Natural killer cell (primary cell): ENCODE measurements around the gene NLRP3. TPM values are rescaled to one million over a fixed set of nuclear protein-coding genes. Genes with fewer than 3 reads are reported as not detected.

Source experiments
- ATAC-seq, 3 donors: fragments of 150-1000 bp in 2 of 3; fragments of 200-7000 bp in 1 of 3; cut with Tn5 transposase; 1 replicate in 1 of 3; 2 replicates in 2 of 3; pipeline ENCODE4 v1.10.0; 2021; ENCODE audit warnings: mild to moderate bottlenecking in 2 of 3, moderate library complexity in 2 of 3
- DNase-seq, 2 donors: peaks; one replicate each; pipeline versions ENCODE4 v3.0.0 to v3.0.0-alpha.2; 2013 to 2021; ENCODE audit warnings: mixed read lengths in 1 of 2
- H3K27ac ChIP-seq: one replicate; pipeline ENCODE4 v1.5.1; 2013; ENCODE audit warnings: mild to moderate bottlenecking, low read length
- H3K27me3 ChIP-seq: one replicate; pipeline ENCODE4 v1.6.1; 2013; ENCODE audit warnings: low read length; ENCODE audit not compliant: control insufficient read depth, insufficient read depth
- H3K36me3 ChIP-seq: one replicate; pipeline ENCODE4 v1.6.1; 2013; ENCODE audit warnings: low read length; ENCODE audit not compliant: control insufficient read depth, insufficient read depth
- H3K4me1 ChIP-seq: one replicate; pipeline ENCODE4 v1.6.1; 2013; ENCODE audit warnings: low read length; ENCODE audit not compliant: control insufficient read depth, insufficient read depth
- H3K4me3 ChIP-seq: one replicate; pipeline ENCODE4 v1.5.1; 2013; ENCODE audit warnings: low read length
- H3K9me3 ChIP-seq: one replicate; pipeline ENCODE4 v1.6.1; 2013; ENCODE audit warnings: low read length; ENCODE audit not compliant: control insufficient read depth, insufficient read depth
- H3K27ac Mint-ChIP-seq, 2 donors: one replicate each; pipeline ENCODE4 v1.8.0; 2022; ENCODE audit warnings: mild to moderate bottlenecking in 2 of 2, mixed read lengths in 2 of 2, moderate library complexity in 1 of 2
- H3K27me3 Mint-ChIP-seq, 2 donors: one replicate each; pipeline ENCODE4 v1.8.0; 2022; ENCODE audit warnings: low read depth in 2 of 2, mixed read lengths in 2 of 2
- H3K36me3 Mint-ChIP-seq: one replicate; pipeline ENCODE4 v1.8.0; 2022; ENCODE audit warnings: mixed read lengths
- H3K4me1 Mint-ChIP-seq, 2 donors: one replicate each; pipeline ENCODE4 v1.8.0; 2022; ENCODE audit warnings: mixed read lengths in 2 of 2
- H3K4me3 Mint-ChIP-seq: one replicate; pipeline ENCODE4 v1.8.0; 2022; ENCODE audit warnings: mild to moderate bottlenecking, moderate library complexity, mixed read lengths
- H3K9me3 Mint-ChIP-seq, 2 donors: one replicate each; pipeline ENCODE4 v1.8.0; 2022; ENCODE audit warnings: mixed read lengths in 2 of 2
- WGBS: methylation state at CpG from one replicate; pipeline ENCODE4 v1.1.7; 2013; ENCODE audit warnings: missing lambda C conversion rate; ENCODE audit not compliant: insufficient coverage; 5-methylcytosine and 5-hydroxymethylcytosine counted together
- intact Hi-C: fragments of 100-400 bp; cut with micrococcal nuclease; formaldehyde crosslinking; loops from one replicate; pipeline ENCODE4 v1.14.2; 2022
- total RNA-seq, 4 donors: library from RNA; stranded (reverse); fragments of 120-200 nt in 1 of 4; gene quantifications; one replicate each; pipeline versions ENCODE4 v1.2.3 to v1.2.4, GENCODE V29; 2013 to 2022
- TF ChIP-seq, protein P1 (sequence below): fragments of 200-600 bp; IDR thresholded peaks from one replicate; pipeline ENCODE4 v1.8.0; 2022; ENCODE audit warnings: antibody characterized with exemption

The NLRP3 gene
- total RNA-seq, 3 donors from 2014 or later (not counting 1 experiment from before 2014, with no cell fraction given): 11.3 to 34.1 (median 11.7) TPM

- no peaks in the 10 kb centered on the region for H3K9me3 Mint-ChIP-seq
- TF ChIP-seq, protein P1, sequence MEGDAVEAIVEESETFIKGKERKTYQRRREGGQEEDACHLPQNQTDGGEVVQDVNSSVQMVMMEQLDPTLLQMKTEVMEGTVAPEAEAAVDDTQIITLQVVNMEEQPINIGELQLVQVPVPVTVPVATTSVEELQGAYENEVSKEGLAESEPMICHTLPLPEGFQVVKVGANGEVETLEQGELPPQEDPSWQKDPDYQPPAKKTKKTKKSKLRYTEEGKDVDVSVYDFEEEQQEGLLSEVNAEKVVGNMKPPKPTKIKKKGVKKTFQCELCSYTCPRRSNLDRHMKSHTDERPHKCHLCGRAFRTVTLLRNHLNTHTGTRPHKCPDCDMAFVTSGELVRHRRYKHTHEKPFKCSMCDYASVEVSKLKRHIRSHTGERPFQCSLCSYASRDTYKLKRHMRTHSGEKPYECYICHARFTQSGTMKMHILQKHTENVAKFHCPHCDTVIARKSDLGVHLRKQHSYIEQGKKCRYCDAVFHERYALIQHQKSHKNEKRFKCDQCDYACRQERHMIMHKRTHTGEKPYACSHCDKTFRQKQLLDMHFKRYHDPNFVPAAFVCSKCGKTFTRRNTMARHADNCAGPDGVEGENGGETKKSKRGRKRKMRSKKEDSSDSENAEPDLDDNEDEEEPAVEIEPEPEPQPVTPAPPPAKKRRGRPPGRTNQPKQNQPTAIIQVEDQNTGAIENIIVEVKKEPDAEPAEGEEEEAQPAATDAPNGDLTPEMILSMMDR: no peak
- no peaks in the 10 kb centered on the region for H3K36me3 ChIP-seq
- H3K4me1 ChIP-seq: peaks cover 3% of the 10 kb centered on the region
- no peak overlapping the region for H3K27ac Mint-ChIP-seq
- DNase-seq (no peak), ATAC-seq (no peak)
- peaks cover 14% of the 10 kb centered on the region for H3K36me3 Mint-ChIP-seq
- no peaks in the 10 kb centered on the region for H3K27me3 Mint-ChIP-seq
- no peak overlapping the region for H3K4me3 ChIP-seq
- H3K4me3 Mint-ChIP-seq: no peak overlapping the region
- H3K9me3 ChIP-seq: no peaks in the 10 kb centered on the region
- H3K27ac ChIP-seq: no peak overlapping the region
- no peaks in the 10 kb centered on the region for H3K27me3 ChIP-seq
- H3K4me1 Mint-ChIP-seq: no peaks in the 10 kb centered on the region
- intact Hi-C loops: no loop called here
- WGBS: 83% methylated on average over 4 of the region's 4 CpGs
These were observed 26.2 kb downstream of the NLRP3 start for GRCh38 chr1:247442164-247442563.

DNA sequence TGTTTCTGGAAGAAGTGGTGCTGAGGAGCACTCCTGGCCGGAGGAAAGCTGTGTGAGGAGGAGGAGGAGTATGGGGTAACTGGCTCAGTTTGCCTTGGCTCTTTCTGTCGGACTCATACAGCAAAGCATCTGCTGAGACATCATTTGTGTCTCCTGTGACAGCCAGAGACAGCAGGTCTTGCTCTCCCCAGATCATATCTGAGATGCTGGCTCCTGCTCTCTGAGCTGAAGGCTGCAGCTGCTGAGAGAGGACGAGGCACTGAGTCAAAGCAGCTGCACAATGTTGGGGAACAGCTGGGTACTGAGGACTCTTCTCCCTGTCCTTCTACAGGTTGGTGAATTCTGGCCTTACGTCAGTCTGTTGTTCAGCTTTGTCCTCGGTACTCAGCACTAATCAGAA is 27.7 kb downstream of the NLRP3 start:
- DNase-seq (no peak), ATAC-seq (no peak)
- Histone ChIP-seq H3K9me3 (no peaks in the 10 kb centered on the region), H3K4me1 (peaks cover 8% of the 10 kb centered on the region), H3K27me3 (no peaks in the 10 kb centered on the region), H3K36me3 (no peaks in the 10 kb centered on the region), H3K4me3 (no peak overlapping the region), H3K27ac (no peak overlapping the region)
- no peak overlapping the region for H3K27ac Mint-ChIP-seq
- H3K36me3 Mint-ChIP-seq: peaks cover 14% of the 10 kb centered on the region
- no peak overlapping the region for H3K4me3 Mint-ChIP-seq
- no peaks in the 10 kb centered on the region for H3K9me3 Mint-ChIP-seq
- 75% methylated on average over 5 of the region's 5 CpGs for WGBS
- H3K4me1 Mint-ChIP-seq: no peaks in the 10 kb centered on the region
- TF ChIP-seq, protein P1: no peak
- intact Hi-C loops: no loop called here
- no peaks in the 10 kb centered on the region for H3K27me3 Mint-ChIP-seq

DNA sequence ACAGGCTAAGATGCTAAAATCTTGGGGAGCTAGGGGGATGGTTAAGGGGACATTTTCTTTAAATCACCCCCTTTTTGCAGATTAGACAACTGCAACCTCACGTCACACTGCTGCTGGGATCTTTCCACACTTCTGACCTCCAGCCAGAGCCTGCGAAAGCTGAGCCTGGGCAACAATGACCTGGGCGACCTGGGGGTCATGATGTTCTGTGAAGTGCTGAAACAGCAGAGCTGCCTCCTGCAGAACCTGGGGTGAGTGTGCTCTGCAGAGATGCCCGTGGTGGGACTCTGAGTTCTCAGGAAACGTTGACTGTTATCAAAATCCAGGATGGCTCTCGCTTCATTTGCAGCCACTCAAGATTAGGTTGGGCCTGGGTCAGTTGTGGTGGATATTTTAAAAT is 28.6 kb downstream of the NLRP3 start:
- Mint-ChIP-seq H3K27me3 (no peaks in the 10 kb centered on the region), H3K27ac (no peak overlapping the region), H3K36me3 (peaks cover 14% of the 10 kb centered on the region), H3K4me3 (no peak overlapping the region), H3K9me3 (no peaks in the 10 kb centered on the region), H3K4me1 (no peaks in the 10 kb centered on the region)
- Histone ChIP-seq H3K9me3 (no peaks in the 10 kb centered on the region), H3K27ac (no peak overlapping the region), H3K27me3 (no peaks in the 10 kb centered on the region), H3K36me3 (no peaks in the 10 kb centered on the region), H3K4me1 (peaks cover 8% of the 10 kb centered on the region), H3K4me3 (no peak overlapping the region)
- ATAC-seq: no peak
- intact Hi-C loops: no loop called here
- DNase-seq: no peak
- TF ChIP-seq, protein P1: no peak
- WGBS: 90% methylated on average over 5 of the region's 6 CpGs
